Mucosa of gallbladder (tissue), 1 donor: ENCODE data around the gene USP4. TPM values are rescaled to one million over a fixed set of nuclear protein-coding genes. Genes with fewer than 3 reads are reported as not detected.
A peak's percentile ranks its signal among the peaks of the same experiment; 100 is the strongest.
"Not testable (repeated sequence)": the region's sequence is repeated elsewhere in the genome, so short reads cannot be mapped to it uniquely, and the experiment has no call there.

ENCODE experiments used
- DNase-seq: peaks from one replicate; pipeline ENCODE4 v3.0.0-alpha.2; 2020; ENCODE audit warnings: low spot score
- total RNA-seq: library from RNA; stranded (reverse); gene quantifications from one replicate; pipeline ENCODE4 v1.2.1, GENCODE V29; 2021
- donor health status: DM: no; HTN: no; CAD: no.

Gene USP4
- total RNA-seq, 1 donor from 2014 or later = 60.5 TPM

GRCh38 chr3:49352281-49352680 lies 12.4 kb upstream of the USP4 start:
- DNase-seq = no peak

DNA sequence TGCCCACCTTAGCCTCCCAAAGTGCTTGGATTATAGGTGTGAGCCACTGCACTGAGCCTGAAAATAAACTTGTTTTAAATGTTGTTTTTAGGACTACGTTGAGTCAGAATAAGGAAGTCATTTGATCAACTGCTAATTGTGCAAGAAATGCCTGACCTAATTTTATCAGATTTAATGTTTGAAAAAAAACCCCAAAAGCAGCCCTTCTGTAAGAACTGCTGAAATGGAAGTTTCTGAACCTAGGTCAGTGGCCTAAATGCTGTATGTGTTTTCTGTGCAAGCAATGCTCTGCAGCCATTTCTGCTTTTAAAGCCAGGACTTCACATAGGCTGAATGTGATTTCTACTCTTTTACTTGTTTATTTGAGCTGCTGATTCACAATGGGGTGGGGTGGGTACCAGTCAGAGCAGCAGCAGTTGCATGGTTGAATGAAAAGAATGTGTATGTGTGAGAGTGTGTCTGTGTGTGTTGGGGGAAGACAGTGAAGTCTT lies 11.7 kb upstream of the USP4 start:
- DNase-seq = no peak

GRCh38 chr3:49349348-49350114 lies 9.7 kb upstream of the USP4 start:
- no peak for DNase-seq

GRCh38 chr3:49348361-49348760 lies 8.5 kb upstream of the USP4 start:
- not testable (repeated sequence) for DNase-seq

- no peak for DNase-seq
These were observed 7.0 kb upstream of the USP4 start for GRCh38 chr3:49346797-49347251.

GRCh38 chr3:49343163-49343562 lies 3.3 kb upstream of the USP4 start:
- DNase-seq = no peak

- DNase-seq = no peak
These were observed 2.1 kb upstream of the USP4 start for GRCh38 chr3:49341996-49342395.

DNA sequence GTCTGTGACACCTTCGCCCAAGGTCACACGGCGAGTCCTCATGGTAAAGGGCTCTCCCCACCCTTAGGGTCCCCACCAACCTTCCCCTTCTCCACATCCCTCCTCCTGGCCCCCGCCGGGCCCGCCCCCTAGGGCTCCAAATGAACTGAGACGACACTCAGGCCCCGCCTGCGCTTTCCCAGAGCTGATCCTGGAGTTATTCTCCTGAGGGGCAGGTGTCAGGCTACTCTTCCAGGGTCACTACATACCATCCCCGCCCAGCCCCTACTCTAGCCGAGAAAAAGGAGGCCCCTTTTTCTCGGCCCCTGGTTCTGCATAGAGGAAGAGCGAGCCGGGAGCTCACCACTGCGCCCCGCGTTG lies 292 bp downstream of the USP4 start:
- DNase-seq = no peak

DNA sequence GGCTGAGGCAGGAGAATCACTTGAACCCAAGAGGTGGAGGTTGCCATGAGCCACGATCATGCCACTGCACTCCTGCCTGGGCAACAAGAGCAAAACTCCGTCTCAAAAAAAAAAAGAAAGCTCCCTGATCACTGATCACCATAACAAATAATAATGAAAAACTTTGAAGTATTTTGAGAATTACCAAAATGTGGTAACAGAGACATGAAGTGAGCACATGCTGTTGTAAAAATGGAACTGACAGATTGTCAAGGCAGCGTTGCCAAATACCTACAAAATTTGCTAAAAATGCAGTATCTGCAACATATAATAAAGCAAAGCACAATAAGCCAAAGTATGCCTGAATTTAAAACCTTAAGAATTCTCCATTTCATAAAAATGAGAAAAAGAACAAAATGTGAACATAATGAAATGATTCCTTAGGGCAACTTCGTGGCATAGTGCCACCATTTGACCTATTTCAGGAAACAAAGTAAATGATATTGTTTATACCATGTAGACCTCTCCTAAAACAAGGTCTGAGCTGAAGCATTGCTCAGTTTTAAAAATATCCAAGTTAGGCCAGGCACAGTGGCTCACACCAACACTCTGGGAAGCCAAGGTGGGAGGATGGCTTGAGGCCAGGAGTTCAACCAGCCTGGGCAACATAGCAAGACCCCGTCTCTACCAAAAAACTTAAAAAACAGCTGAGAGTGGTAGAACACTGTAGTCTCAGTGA lies 5.8 kb downstream of the USP4 start:
- DNase-seq = no peak

DNA sequence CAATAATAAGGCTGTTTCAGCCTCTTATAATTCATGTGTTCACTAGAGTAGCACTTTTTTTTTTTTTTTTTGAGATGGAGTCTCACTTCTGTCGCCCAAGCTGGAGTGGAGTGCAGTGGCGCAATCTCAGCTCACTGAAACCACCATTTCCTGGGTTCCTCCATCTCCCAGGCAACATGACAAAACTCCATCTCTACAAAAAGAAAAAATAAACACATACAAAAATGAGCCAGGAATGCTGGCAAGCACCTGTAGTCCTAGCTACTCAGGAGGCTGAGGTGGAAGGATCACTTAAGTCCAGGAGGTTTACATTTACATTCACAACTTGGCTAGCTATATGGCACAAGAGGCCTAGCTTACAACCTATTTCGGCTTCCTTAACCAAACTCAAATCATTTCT lies 6.8 kb downstream of the USP4 start:
- no peak for DNase-seq

GRCh38 chr3:49329186-49329585 lies 10.7 kb downstream of the USP4 start:
- no peak for DNase-seq

DNA sequence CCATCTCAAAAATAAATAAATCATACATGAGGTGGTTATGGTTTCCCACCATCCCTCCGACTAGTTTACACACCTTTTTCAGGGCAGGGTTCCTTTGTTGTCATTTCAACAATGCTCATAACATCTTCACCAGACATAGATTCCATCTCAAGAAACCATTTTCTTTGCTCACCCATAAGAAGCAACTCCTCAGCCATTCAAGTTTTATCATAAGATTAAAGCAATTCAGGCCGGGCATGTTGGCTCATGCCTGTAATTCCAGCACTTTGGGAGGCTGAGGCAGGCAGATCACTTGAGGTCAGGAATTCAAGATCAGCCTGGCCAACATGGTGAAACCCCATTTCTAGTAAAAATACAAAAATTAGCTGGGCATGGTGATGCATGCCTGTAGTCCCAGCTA lies 11.5 kb downstream of the USP4 start:
- not testable (repeated sequence) for DNase-seq

DNA sequence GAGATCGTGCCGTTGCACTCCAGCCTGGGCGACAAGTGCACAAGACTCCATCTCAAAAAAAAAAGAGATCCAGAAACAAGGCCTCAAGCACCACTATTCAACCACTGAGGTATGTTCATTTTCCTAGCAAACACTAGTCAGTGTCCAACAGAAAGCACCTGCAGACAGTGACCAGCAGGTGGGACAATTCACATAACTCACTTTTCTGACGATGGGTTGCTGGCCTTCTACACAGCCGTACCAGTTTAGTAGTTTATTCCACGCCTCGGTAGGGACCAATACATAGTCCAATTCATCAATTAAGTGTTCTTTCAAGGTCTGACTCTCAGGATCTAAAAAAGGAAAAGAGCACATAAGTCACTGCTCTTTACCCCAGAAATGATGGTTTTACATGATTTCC lies 12.4 kb downstream of the USP4 start:
- no peak for DNase-seq

GRCh38 chr3:49324768-49325167 lies 15.1 kb downstream of the USP4 start:
- no peak for DNase-seq

- peak; percentile 70 for DNase-seq
These were observed 23.0 kb downstream of the USP4 start for GRCh38 chr3:49316696-49317457.

DNA sequence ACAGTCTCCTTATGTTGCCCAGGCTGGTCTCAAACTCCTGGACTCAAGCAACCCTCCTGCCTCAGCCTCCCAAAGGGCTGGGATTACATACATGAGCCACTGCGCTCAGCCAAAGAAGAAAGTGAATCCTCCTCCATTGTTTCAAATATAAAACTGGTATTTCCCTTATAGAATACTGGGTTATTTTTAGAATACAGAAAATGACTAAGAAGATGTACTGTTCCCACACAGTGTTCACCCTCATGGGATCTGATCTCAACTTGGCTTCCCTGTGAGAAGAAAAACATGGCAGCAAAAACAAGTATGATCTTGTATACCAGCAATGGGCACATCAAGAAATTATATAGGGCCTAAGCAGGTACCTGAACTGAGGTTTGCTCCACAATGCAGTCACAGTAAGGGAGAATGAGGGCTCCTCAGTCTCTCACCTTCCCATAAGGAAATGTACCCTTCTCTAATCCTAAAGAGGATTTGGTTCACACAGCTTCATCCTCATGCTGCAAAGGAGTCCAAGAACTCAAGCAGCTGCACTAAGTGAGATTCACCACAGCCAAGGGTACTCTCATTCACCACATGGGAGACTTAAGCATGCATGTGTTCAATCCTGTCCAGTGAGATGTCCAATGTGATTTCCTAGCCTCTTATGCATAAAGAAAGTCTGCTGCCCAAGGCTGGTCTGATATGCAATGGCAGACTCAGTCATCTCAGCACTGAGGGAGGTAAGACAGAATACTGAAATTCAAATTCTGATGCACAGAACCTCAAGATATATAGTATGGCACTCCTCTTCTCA lies 25.8 kb downstream of the USP4 start:
- no peak for DNase-seq

- no peak for DNase-seq
These were observed 28.6 kb downstream of the USP4 start for GRCh38 chr3:49311283-49311682.

- no peak for DNase-seq
These were observed 29.2 kb downstream of the USP4 start for GRCh38 chr3:49310677-49311076.

DNA sequence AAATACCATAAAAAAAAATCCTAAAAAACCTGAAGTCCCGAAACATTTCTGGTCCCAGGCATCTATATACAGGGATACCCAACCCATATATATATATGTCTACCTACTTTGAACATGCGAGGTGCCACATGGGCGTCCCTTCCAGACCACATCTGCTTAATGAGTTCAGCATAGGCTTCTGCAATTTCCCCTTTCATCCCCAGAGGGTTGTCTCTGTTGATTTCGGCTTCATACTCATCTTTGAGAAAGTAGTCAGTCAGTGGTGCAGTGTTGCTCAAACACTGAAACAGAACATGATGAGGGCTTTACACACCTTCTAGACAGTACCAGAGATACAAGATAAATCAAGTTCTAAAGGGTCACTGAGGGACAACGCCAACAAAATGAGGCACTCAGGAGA lies 34.2 kb downstream of the USP4 start:
- no peak for DNase-seq

- no peak for DNase-seq
These were observed 37.2 kb downstream of the USP4 start for GRCh38 chr3:49302613-49303012.

DNA sequence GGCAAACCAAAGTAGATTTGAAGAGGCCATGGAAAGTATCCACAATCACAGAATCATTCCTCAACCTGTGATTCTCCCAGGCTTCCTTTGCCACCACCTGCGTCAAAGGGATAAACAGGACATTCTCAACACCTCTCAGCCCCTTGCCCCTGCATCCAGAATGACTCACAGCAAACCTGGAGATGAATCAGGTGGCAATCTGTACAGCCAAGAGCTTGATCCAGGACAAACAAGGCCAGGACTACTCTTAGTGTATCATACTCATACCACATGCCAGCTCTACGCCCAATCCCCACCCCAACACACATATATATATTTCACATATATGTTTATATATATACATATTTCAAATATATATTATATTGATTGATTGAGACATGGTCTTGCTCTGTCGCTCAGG lies 39.3 kb downstream of the USP4 start:
- no peak for DNase-seq

DNA sequence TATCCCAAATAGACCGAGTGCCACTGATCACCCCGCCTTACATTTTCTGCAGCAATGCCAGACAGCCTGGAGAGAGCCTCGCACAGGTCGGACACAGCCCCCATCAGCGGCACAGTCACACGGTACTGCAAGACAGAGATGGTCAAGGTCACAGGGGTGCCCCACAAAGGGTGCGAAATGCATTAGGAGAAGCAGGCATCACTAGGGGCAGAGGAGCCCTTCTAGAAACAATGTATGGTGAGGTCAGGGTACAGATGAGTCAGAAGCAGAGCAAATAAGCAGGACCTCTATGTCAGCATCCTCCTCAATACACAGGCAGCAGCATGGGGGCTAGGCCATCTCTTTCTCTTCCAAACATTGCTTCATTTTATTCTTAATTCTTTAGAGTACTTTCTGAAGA lies 41.3 kb downstream of the USP4 start:
- no peak for DNase-seq
